ENCODE results near the gene HPSE2.

GRCh38 chr10:98687685-98688084 is 548.0 kb downstream of the HPSE2 start:
- no peak for TF ChIP-seq GATA2 (IDR thresholded peaks at IDR 0.05; ENCODE audit: low read depth, low read length)
- no peak for TF ChIP-seq GATA3 (IDR thresholded peaks at IDR 0.05; ENCODE audit: low read depth, low read length)

All from SH-SY5Y (cell line).